A549 (cell line): ENCODE results near the gene PCARE. TPM values are rescaled to one million over a fixed set of nuclear protein-coding genes. Genes with fewer than 3 reads are reported as not detected.

Experiments
- ATAC-seq, 2 experiments: fragments of 200-7000 bp in 1 of 2; fragments of >200 bp in 1 of 2; cut with Nextera tagmentation in 1 of 2; cut with Tn5 transposase in 1 of 2; 3 replicates each; pipeline versions ENCODE4 v1.8.0 to v1.9.1; 2018 to 2020; ENCODE audit warnings: mild to moderate bottlenecking in 1 of 2, moderate library complexity in 1 of 2
- CTCF ChIA-PET: fragments of 300-600 bp; sonication (Branson Sonifier 250); formaldehyde crosslinking; extraction: SDS; loops from one replicate; lab custom pipeline; 2021; ENCODE audit warnings: antibody characterized with exemption, inconsistent platforms; lab: Yijun Ruan, JAX
- POLR2A ChIA-PET: fragments of 350-600 bp; formaldehyde crosslinking; extraction: SDS; loops from one replicate; lab custom pipeline; 2021; ENCODE audit warnings: antibody characterized with exemption, inconsistent platforms; lab: Yijun Ruan, JAX
- DNase-seq, 2 experiments: peaks; one replicate each; pipeline versions ENCODE4 v3.0.0 to v3.0.0-alpha.2; 2011 to 2016; ENCODE audit warnings: low read depth in 1 of 2, low spot score in 1 of 2
- FAIRE-seq: peaks from 2 replicates; lab custom pipeline; 2011; peaks lifted over from hg19 to GRCh38; lab: Jason Lieb, UNC
- H3K27ac ChIP-seq, 2 experiments: fragments of >200 bp; sonication (Bioruptor Twin); formaldehyde crosslinking; 3 replicates each; pipeline ENCODE4 v1.5.1; 2016 to 2017
- H3K4me1 ChIP-seq: fragments of >200 bp; sonication (Bioruptor Twin); formaldehyde crosslinking; 3 replicates; pipeline ENCODE4 v1.6.1; 2016
- H3K4me2 ChIP-seq: fragments of >200 bp; sonication (Bioruptor Twin); formaldehyde crosslinking; 3 replicates; pipeline ENCODE4 v1.6.1; 2016
- H3K4me3 ChIP-seq: fragments of >200 bp; sonication (Bioruptor Twin); formaldehyde crosslinking; 3 replicates; pipeline ENCODE4 v1.5.1; 2016
- H3K9me3 ChIP-seq: fragments of >200 bp; sonication (Bioruptor Twin); formaldehyde crosslinking; 3 replicates; pipeline ENCODE4 v1.6.1; 2016
- BHLHE40 ChIP-seq: IDR thresholded peaks from 2 replicates; pipeline ENCODE4 v1.6.1; 2012; ENCODE audit warnings: low read depth, low read length, inconsistent platforms
- CBX8 ChIP-seq: fragments of 200-600 bp; sonication (generic); IDR thresholded peaks from 2 replicates; pipeline ENCODE4 v1.6.1; 2016
- CEBPB ChIP-seq, 2 experiments: fragments of >200 bp in 1 of 2; sonication (Bioruptor Twin) in 1 of 2; formaldehyde crosslinking in 1 of 2; IDR thresholded peaks; 2 replicates each; pipeline ENCODE4 v1.6.1; 2012 to 2016
- ESRRA ChIP-seq: fragments of 150-350 bp; IDR thresholded peaks from 2 replicates; pipeline ENCODE4 v1.6.1; 2014; ENCODE audit warnings: mild to moderate bottlenecking, low read length, borderline replicate concordance
- GATA3 ChIP-seq: IDR thresholded peaks from 2 replicates; pipeline ENCODE4 v1.6.1; 2012; ENCODE audit warnings: borderline replicate concordance
- HDAC2 ChIP-seq: fragments of 200-600 bp; sonication (generic); IDR thresholded peaks from 2 replicates; pipeline ENCODE4 v1.6.1; 2016
- HES2 ChIP-seq: fragments of >200 bp; sonication (Bioruptor Twin); formaldehyde crosslinking; IDR thresholded peaks from 2 replicates; pipeline ENCODE4 v1.6.1; 2016
- KDM1A ChIP-seq: fragments of 200-600 bp; sonication (generic); IDR thresholded peaks from 2 replicates; pipeline ENCODE4 v1.6.1; 2016; ENCODE audit warnings: low read depth, mild to moderate bottlenecking
- MAZ ChIP-seq: fragments of 150-350 bp; IDR thresholded peaks from 2 replicates; pipeline ENCODE4 v1.6.1; 2014; ENCODE audit warnings: antibody characterized with exemption, low read depth, low read length, borderline replicate concordance
- NFE2L2 ChIP-seq: fragments of 150-350 bp; conservative IDR thresholded peaks from 2 replicates; pipeline ENCODE4 v1.6.1; 2014; ENCODE audit warnings: low read length
- PBX3 ChIP-seq: IDR thresholded peaks from 2 replicates; pipeline ENCODE4 v1.6.1; 2012
- PHF8 ChIP-seq: fragments of 200-600 bp; sonication (generic); IDR thresholded peaks from 2 replicates; pipeline ENCODE4 v1.6.1; 2016; ENCODE audit warnings: low read depth, mild to moderate bottlenecking, antibody characterized with exemption, moderate library complexity, borderline replicate concordance
- POLR2AphosphoS2 ChIP-seq: conservative IDR thresholded peaks from 2 replicates; pipeline ENCODE4 v1.6.1; 2012; ENCODE audit warnings: low read length, improper control_type of control experiment, inconsistent platforms
- RAD21 ChIP-seq, 2 experiments: fragments of >200 bp in 1 of 2; sonication (Bioruptor Twin) in 1 of 2; formaldehyde crosslinking in 1 of 2; IDR thresholded peaks in 1 of 2; conservative IDR thresholded peaks in 1 of 2; 2 replicates in 1 of 2; 3 replicates in 1 of 2; pipeline ENCODE4 v1.6.1; 2012 to 2018; ENCODE audit warnings: inconsistent platforms in 1 of 2
- RCOR1 ChIP-seq: fragments of 150-350 bp; IDR thresholded peaks from 2 replicates; pipeline ENCODE4 v1.6.1; 2014; ENCODE audit warnings: antibody characterized with exemption, low read length, low read depth
- ZFP36 ChIP-seq: fragments of 450-650 bp; IDR thresholded peaks from 2 replicates; pipeline ENCODE4 v1.6.1; 2014; ENCODE audit warnings: borderline replicate concordance; ENCODE audit not compliant: partially characterized antibody
- ZSCAN20 ChIP-seq: fragments of 250-450 bp; sonication (Bioruptor Pico); IDR thresholded peaks from 2 replicates; pipeline ENCODE4 v1.8.0; 2022; ENCODE audit warnings: mild to moderate bottlenecking, moderate library complexity
- WGBS: methylation state at CpG from one replicate; pipeline ENCODE4 v1.1.6; 2017; ENCODE audit errors: missing lambda C conversion rate; 5-methylcytosine and 5-hydroxymethylcytosine counted together
- polyA plus RNA-seq, 4 experiments: library from polyadenylated mRNA; depleted of rRNA in 3 of 4; stranded (reverse); fragments of >200 nt; fragmentation: RNase III in 1 of 4; extraction: RNeasy Plus Mini Kit Qiagen cat#74134 plus additional on column Dnase treatment in 1 of 4; gene quantifications; 2 replicates in 3 of 4; 3 replicates in 1 of 4; pipeline ENCODE4 v1.2.3, GENCODE V29; 2011 to 2017

The PCARE gene
- polyA plus RNA-seq, 2 of the 4 experiments (the other 2 are of a cell fraction) = not detected

- DNase-seq = no peak
- no peak overlapping the region for H3K4me2 ChIP-seq
- WGBS = 70% methylated on average over 7 of the region's 7 CpGs
- CTCF ChIA-PET = interaction anchor here (0.6 to 2.7 kb wide), 4 partner anchors 9 to 36 kb away, joined by 3 to 9 read pairs (median 4); no protein-coding TSS in a partner anchor
- H3K9me3 ChIP-seq = no peaks in the 10 kb centered on the region
- no peak overlapping the region for H3K27ac ChIP-seq
- no peak overlapping the region for H3K4me3 ChIP-seq
- FAIRE-seq = no peak
- no peak for TF ChIP-seq RCOR1
- TF ChIP-seq, all 56 proteins: peak for 0
- no peak for ATAC-seq
- no peaks in the 10 kb centered on the region for H3K4me1 ChIP-seq
- POLR2A ChIA-PET = no interaction called here
Observed at GRCh38 chr2:29068513-29068912, 5.8 kb downstream of the PCARE start.

- ATAC-seq = no peak
- no peak for DNase-seq
- TF ChIP-seq BHLHE40 (no peak), HES2 (no peak), CBX8 (no peak), POLR2AphosphoS2 (no peak), ZFP36 (no peak), ESRRA (no peak), NFE2L2 (no peak), PBX3 (no peak), ZSCAN20 (CRISPR knock-in tag) (no peak), GATA3 (no peak), HDAC2 (no peak), PHF8 (no peak), KDM1A (no peak)
Observed at GRCh38 chr2:29066997-29067605, 7.2 kb downstream of the PCARE start.

GRCh38 chr2:29066271-29066860 lies 8.0 kb downstream of the PCARE start:
- H3K9me3 ChIP-seq = no peaks in the 10 kb centered on the region
- TF ChIP-seq MAZ (no peak), CEBPB (IDR thresholded peaks at IDR 0.05) (0 out of 4 replicates have a peak, but pooled peaks of 1 of the 2 experiments have one; percentile 6)
- ChIA-PET CTCF (interaction anchor here (0.9 to 2.7 kb wide), 4 partner anchors 11 to 115 kb away, joined by 3 to 9 read pairs (median 3); no protein-coding TSS in a partner anchor), POLR2A (no interaction called here)
- no peak for DNase-seq
- no peaks in the 10 kb centered on the region for H3K4me1 ChIP-seq
- no peak for ATAC-seq
- 88% methylated on average over 8 of the region's 8 CpGs for WGBS
- FAIRE-seq = no peak
- H3K27ac ChIP-seq = no peak overlapping the region
- no peak overlapping the region for H3K4me3 ChIP-seq
- H3K4me2 ChIP-seq = no peak overlapping the region

More at GRCh38 chr2:29066997-29067605, 7.2 kb downstream of the PCARE start:
- no peaks in the 10 kb centered on the region for H3K4me1 ChIP-seq
- H3K4me3 ChIP-seq = no peak overlapping the region
- FAIRE-seq = no peak
- ChIA-PET CTCF (interaction anchor here (0.9 to 2.7 kb wide), 4 partner anchors 10 to 114 kb away, joined by 3 to 9 read pairs (median 3); no protein-coding TSS in a partner anchor), POLR2A (no interaction called here)
- WGBS = 82% methylated on average over 7 of the region's 7 CpGs
- no peak overlapping the region for H3K4me2 ChIP-seq
- H3K27ac ChIP-seq = no peak overlapping the region
- H3K9me3 ChIP-seq = no peaks in the 10 kb centered on the region

GRCh38 chr2:29065068-29065811 lies 9.1 kb downstream of the PCARE start:
- peak overlapping the region in 1 of 2 experiments; percentile 11; a peak in 2 of 6 replicates for H3K27ac ChIP-seq
- no peak for TF ChIP-seq RAD21 (conservative IDR thresholded peaks at IDR 0.05 in 1 of 2, IDR thresholded peaks at IDR 0.05 in 1 of 2)
- H3K4me2 ChIP-seq = no peak overlapping the region
- H3K9me3 ChIP-seq = no peaks in the 10 kb centered on the region
- ChIA-PET CTCF (no interaction called here), POLR2A (interaction anchor here (0.6 kb wide), 1 partner anchor 43 kb away, joined by 3 read pairs; no protein-coding TSS in a partner anchor)
- WGBS = 88% methylated on average over 10 of the region's 10 CpGs
- DNase-seq = no peak
- no peak for FAIRE-seq
- peak in 1 of 2 experiments; percentile 24; a peak in 2 of 6 replicates for ATAC-seq
- H3K4me1 ChIP-seq = no peaks in the 10 kb centered on the region
- H3K4me3 ChIP-seq = no peak overlapping the region
